LoVo (cell line): ENCODE results near the gene CHERP.
A peak's percentile ranks its signal among the peaks of the same experiment; 100 is the strongest.
"Not testable (repeated sequence)": the region's sequence is repeated elsewhere in the genome, so short reads cannot be mapped to it uniquely, and the experiment has no call there.

Source experiments
- DNase-seq: peaks from one replicate; pipeline ENCODE4 v3.0.0-alpha.2; 2016; ENCODE audit warnings: low spot score

CHERP gene

GRCh38 chr19:16520074-16520973, 21.9 kb downstream of the CHERP start:
- no peak for DNase-seq

- no peak for DNase-seq
Observed at GRCh38 chr19:16519230-16519687, 23.0 kb downstream of the CHERP start.

- DNase-seq = no peak
Observed at GRCh38 chr19:16518483-16519229, 23.6 kb downstream of the CHERP start.

GRCh38 chr19:16518061-16518460, 24.2 kb downstream of the CHERP start:
- DNase-seq = no peak

GRCh38 chr19:16516923-16517610, 25.2 kb downstream of the CHERP start:
- no peak for DNase-seq

GRCh38 chr19:16516381-16516780, 25.9 kb downstream of the CHERP start:
- no peak for DNase-seq

- no peak for DNase-seq
Observed at GRCh38 chr19:16514383-16515019, 27.7 kb downstream of the CHERP start.

- DNase-seq = not testable (repeated sequence)
Observed at GRCh38 chr19:16512611-16513010, 29.6 kb downstream of the CHERP start.

GRCh38 chr19:16509141-16510061, 32.8 kb downstream of the CHERP start:
- no peak for DNase-seq

GRCh38 chr19:16508546-16508945, 33.7 kb downstream of the CHERP start:
- DNase-seq = no peak

- DNase-seq = no peak
Observed at GRCh38 chr19:16506961-16507360, 35.3 kb downstream of the CHERP start.

GRCh38 chr19:16506161-16506560, 36.1 kb downstream of the CHERP start:
- DNase-seq = not testable (repeated sequence)

- DNase-seq = no peak
Observed at GRCh38 chr19:16504271-16504670, 38.0 kb downstream of the CHERP start.

GRCh38 chr19:16497837-16498236, 44.4 kb downstream of the CHERP start:
- DNase-seq = no peak

- no peak for DNase-seq
Observed at GRCh38 chr19:16497042-16497441, 45.2 kb downstream of the CHERP start.

- no peak for DNase-seq
Observed at GRCh38 chr19:16496613-16496983, 45.6 kb downstream of the CHERP start.

- peak; percentile 99 for DNase-seq
Observed at GRCh38 chr19:16495982-16496612, 46.1 kb downstream of the CHERP start, which contains the start of the genes C19orf44 and CALR3. Gene C19orf44 (plus strand): TSS chr19:16496394. CDS start chr19:16500793, 4,399 bp downstream. Gene CALR3 (minus strand): TSS chr19:16496167. CDS start chr19:16496129, 38 bp downstream.

- not testable (repeated sequence) for DNase-seq
Observed at GRCh38 chr19:16486476-16486875, 55.8 kb downstream of the CHERP start.

- DNase-seq = no peak
Observed at GRCh38 chr19:16482745-16483144, 59.5 kb downstream of the CHERP start.

- DNase-seq = no peak
Observed at GRCh38 chr19:16477311-16477710, 64.9 kb downstream of the CHERP start.
